Stomach smooth muscle (tissue), 2 donors: Measurements from ENCODE around the gene CLRN3.

Experiments used
- H3K27ac ChIP-seq: one replicate; pipeline ENCODE4 v1.7.0; 2013; ENCODE audit warnings: mild to moderate bottlenecking, low read length, inconsistent platforms
- H3K27me3 ChIP-seq, 2 donors: one replicate each; pipeline ENCODE4 v1.7.0; 2013; ENCODE audit warnings: low read length in 2 of 2; ENCODE audit not compliant: insufficient read depth in 2 of 2, control insufficient read depth in 1 of 2
- H3K36me3 ChIP-seq, 2 donors: one replicate each; pipeline ENCODE4 v1.7.0; 2013; ENCODE audit warnings: low read length in 2 of 2; ENCODE audit not compliant: control insufficient read depth in 2 of 2, insufficient read depth in 2 of 2
- H3K4me1 ChIP-seq: one replicate; pipeline ENCODE4 v1.7.0; 2013; ENCODE audit warnings: low read length; ENCODE audit not compliant: control insufficient read depth, insufficient read depth
- H3K4me3 ChIP-seq, 2 donors: one replicate each; pipeline ENCODE4 v1.7.0; 2013; ENCODE audit warnings: low read length in 2 of 2
- H3K9ac ChIP-seq, 2 donors: one replicate each; pipeline ENCODE4 v1.7.0; 2013; ENCODE audit warnings: low read length in 2 of 2, mild to moderate bottlenecking in 1 of 2
- H3K9me3 ChIP-seq, 2 donors: one replicate each; pipeline ENCODE4 v1.7.0; 2013; ENCODE audit warnings: low read length in 2 of 2; ENCODE audit not compliant: control insufficient read depth in 2 of 2
- donor health status: healthy.
- donor health status: Pancreatic carcinoma.

CLRN3 gene

GRCh38 chr10:127908959-127909267 is 16.2 kb upstream of the CLRN3 start:
- no peaks in the 10 kb centered on the region for H3K36me3 ChIP-seq
- peaks cover 12 to 17% of the 10 kb centered on the region in 2 donors for H3K27me3 ChIP-seq
- peaks cover 15% of the 10 kb centered on the region for H3K4me1 ChIP-seq
- H3K27ac ChIP-seq = no peak overlapping the region
- H3K4me3 ChIP-seq = no peak overlapping the region
- no peak overlapping the region for H3K9ac ChIP-seq
- H3K9me3 ChIP-seq = no peaks in the 10 kb centered on the region

- Histone ChIP-seq H3K4me3 (peak overlapping the region; percentile 25 to 64), H3K36me3 (no peaks in the 10 kb centered on the region), H3K9ac (no peak overlapping the region), H3K9me3 (no peaks in the 10 kb centered on the region), H3K27me3 (peaks cover 12 to 17% of the 10 kb centered on the region in 2 donors), H3K4me1 (peaks cover 15% of the 10 kb centered on the region), H3K27ac (no peak overlapping the region)
These were observed 15.6 kb upstream of the CLRN3 start for GRCh38 chr10:127908106-127908958.

- Histone ChIP-seq H3K27ac (no peak overlapping the region), H3K9ac (peak overlapping the region in 1 of 2 donors; percentile 42)
These were observed 14.8 kb upstream of the CLRN3 start for GRCh38 chr10:127907411-127908105.

GRCh38 chr10:127906548-127907377 is 14.0 kb upstream of the CLRN3 start, which contains the start of gene PTPRE:
Gene PTPRE (plus strand): TSS chr10:127907103. CDS start chr10:128040882, 133,779 bp downstream.
- Histone ChIP-seq H3K27me3 (peaks cover 12 to 17% of the 10 kb centered on the region in 2 donors), H3K36me3 (no peaks in the 10 kb centered on the region), H3K4me1 (peaks cover 15% of the 10 kb centered on the region), H3K4me3 (peak within 1 kb of the TSS; percentile 25 to 64), H3K9me3 (no peaks in the 10 kb centered on the region), H3K9ac (peak within 1 kb of the TSS in 1 of 2 donors; percentile 42), H3K27ac (no peak within 1 kb of the TSS)

More at GRCh38 chr10:127907411-127908105, 14.8 kb upstream of the CLRN3 start:
- Histone ChIP-seq H3K9me3 (no peaks in the 10 kb centered on the region), H3K27me3 (peaks cover 12 to 17% of the 10 kb centered on the region in 2 donors), H3K36me3 (no peaks in the 10 kb centered on the region), H3K4me1 (peaks cover 15% of the 10 kb centered on the region), H3K4me3 (peak overlapping the region; percentile 25 to 64)

GRCh38 chr10:127905848-127906261 is 13.1 kb upstream of the CLRN3 start:
- no peak overlapping the region for H3K9ac ChIP-seq
- no peaks in the 10 kb centered on the region for H3K36me3 ChIP-seq
- no peak overlapping the region for H3K27ac ChIP-seq
- no peak overlapping the region for H3K4me3 ChIP-seq
- peaks cover 15% of the 10 kb centered on the region for H3K4me1 ChIP-seq
- no peaks in the 10 kb centered on the region for H3K9me3 ChIP-seq
- peaks cover 12 to 17% of the 10 kb centered on the region in 2 donors for H3K27me3 ChIP-seq

GRCh38 chr10:127905001-127905847 is 12.5 kb upstream of the CLRN3 start:
- Histone ChIP-seq H3K9me3 (no peaks in the 10 kb centered on the region), H3K36me3 (no peaks in the 10 kb centered on the region), H3K4me3 (no peak overlapping the region), H3K27me3 (peaks cover 12 to 17% of the 10 kb centered on the region in 2 donors), H3K4me1 (peaks cover 15% of the 10 kb centered on the region), H3K27ac (no peak overlapping the region), H3K9ac (no peak overlapping the region)

- Histone ChIP-seq H3K27me3 (peaks cover 12 to 17% of the 10 kb centered on the region in 2 donors), H3K9me3 (no peaks in the 10 kb centered on the region), H3K4me1 (peaks cover 15% of the 10 kb centered on the region), H3K27ac (no peak overlapping the region), H3K9ac (no peak overlapping the region), H3K4me3 (no peak overlapping the region), H3K36me3 (no peaks in the 10 kb centered on the region)
These were observed 11.7 kb upstream of the CLRN3 start for GRCh38 chr10:127904311-127905000.

- H3K4me1 ChIP-seq = peaks cover 15% of the 10 kb centered on the region
- H3K27me3 ChIP-seq = peaks cover 11 to 14% of the 10 kb centered on the region in 2 donors
- no peaks in the 10 kb centered on the region for H3K9me3 ChIP-seq
- H3K4me3 ChIP-seq = no peak overlapping the region
- H3K36me3 ChIP-seq = no peaks in the 10 kb centered on the region
- no peak overlapping the region for H3K27ac ChIP-seq
- H3K9ac ChIP-seq = no peak overlapping the region
These were observed 11.0 kb upstream of the CLRN3 start for GRCh38 chr10:127903789-127904188.

- peaks cover 0 to 4% of the 10 kb centered on the region in 2 donors for H3K27me3 ChIP-seq
- H3K9me3 ChIP-seq = no peaks in the 10 kb centered on the region
- H3K4me1 ChIP-seq = no peaks in the 10 kb centered on the region
- H3K4me3 ChIP-seq = no peak overlapping the region
- no peaks in the 10 kb centered on the region for H3K36me3 ChIP-seq
- H3K27ac ChIP-seq = no peak overlapping the region
- no peak overlapping the region for H3K9ac ChIP-seq
These were observed 7.1 kb upstream of the CLRN3 start for GRCh38 chr10:127899766-127900387.
